Frontal cortex (tissue), 4 donors: ENCODE data around the gene STXBP6. TPM values are rescaled to one million over a fixed set of nuclear protein-coding genes. Genes with fewer than 3 reads are reported as not detected.

Source experiments
- DNase-seq, 2 donors: peaks; one replicate each; pipeline ENCODE4 v3.0.0; 2012; ENCODE audit warnings: low spot score in 2 of 2
- FAIRE-seq: peaks from 2 replicates; lab custom pipeline; 2012; peaks lifted over from hg19 to GRCh38; lab: Jason Lieb, UNC
- total RNA-seq: library from RNA; depleted of rRNA; stranded (reverse); fragments of >200 nt; gene quantifications from one replicate; pipeline ENCODE4 v1.2.3, GENCODE V29; 2014
- donor health status: control.
- donor health status: control.
- donor health status: control.

STXBP6 gene
- total RNA-seq, 1 donor from 2014 or later = 37.9 TPM

DNA sequence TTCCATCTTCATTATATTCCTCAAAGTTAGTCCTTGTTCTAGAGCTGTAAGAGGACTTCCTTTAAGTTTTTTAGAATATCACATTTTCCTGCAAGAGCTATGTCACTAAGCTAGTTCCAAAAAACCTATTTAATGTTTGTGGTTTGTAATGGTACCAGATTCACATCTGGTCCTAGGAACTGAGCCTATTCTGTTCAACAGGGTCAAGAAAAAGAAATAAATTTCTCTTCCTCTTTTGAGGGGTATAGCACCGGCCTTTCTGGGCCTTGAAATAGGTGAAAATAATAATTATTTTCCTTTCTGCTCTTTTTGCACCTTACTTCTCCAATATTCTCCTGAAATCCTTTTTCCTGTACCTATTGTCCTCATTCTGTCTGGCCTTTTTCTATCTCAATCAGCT is 3.6 kb upstream of the STXBP6 start:
- DNase-seq = no peak
- no peak for FAIRE-seq

DNA sequence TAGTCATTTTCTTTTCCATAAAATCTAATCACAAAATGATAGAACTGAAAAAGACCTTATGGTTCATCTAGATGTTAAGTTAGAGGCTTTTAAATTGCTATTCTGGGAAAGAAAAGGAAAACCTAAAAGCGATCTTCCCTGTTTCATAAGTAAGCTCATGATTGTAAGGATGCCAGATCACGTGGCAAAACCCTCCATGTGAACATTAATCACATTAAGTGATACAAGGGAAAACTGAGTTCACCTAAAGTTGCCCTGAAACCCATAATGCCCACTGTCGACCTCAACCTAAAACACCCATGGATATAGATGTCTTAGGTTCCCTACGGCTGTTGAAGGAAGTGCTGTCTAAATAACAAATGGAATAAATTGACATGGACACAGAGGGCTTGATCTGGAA is 3.0 kb upstream of the STXBP6 start:
- no peak for FAIRE-seq
- no peak for DNase-seq

DNA sequence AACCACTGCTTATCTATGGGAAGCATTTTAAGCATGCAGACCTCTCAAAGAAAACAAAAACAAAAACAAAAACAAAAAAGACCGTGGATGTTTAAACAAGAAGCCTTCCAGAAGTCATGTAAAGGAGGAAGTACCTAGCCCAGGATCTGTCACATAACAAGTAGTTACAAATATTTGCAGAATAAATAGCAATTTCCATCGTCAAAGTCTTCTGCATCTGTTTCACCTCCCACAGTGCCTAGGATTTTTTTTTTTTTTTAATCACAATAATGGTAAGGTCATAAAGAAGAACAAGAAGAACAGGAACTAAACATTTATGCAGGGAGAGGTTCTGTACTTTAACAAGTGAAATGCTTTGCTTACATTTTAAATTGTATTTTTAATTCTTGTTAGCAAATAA is 2.4 kb upstream of the STXBP6 start:
- no peak for DNase-seq
- no peak for FAIRE-seq

- no peak for FAIRE-seq
Observed at GRCh38 chr14:25050269-25051150, 563 bp upstream of the STXBP6 start.

GRCh38 chr14:25049093-25049567 is 817 bp downstream of the STXBP6 start:
- no peak for FAIRE-seq
- no peak for DNase-seq

More at GRCh38 chr14:25050269-25051150, 563 bp upstream of the STXBP6 start:
- DNase-seq = peak; percentile 40 to 46

DNA sequence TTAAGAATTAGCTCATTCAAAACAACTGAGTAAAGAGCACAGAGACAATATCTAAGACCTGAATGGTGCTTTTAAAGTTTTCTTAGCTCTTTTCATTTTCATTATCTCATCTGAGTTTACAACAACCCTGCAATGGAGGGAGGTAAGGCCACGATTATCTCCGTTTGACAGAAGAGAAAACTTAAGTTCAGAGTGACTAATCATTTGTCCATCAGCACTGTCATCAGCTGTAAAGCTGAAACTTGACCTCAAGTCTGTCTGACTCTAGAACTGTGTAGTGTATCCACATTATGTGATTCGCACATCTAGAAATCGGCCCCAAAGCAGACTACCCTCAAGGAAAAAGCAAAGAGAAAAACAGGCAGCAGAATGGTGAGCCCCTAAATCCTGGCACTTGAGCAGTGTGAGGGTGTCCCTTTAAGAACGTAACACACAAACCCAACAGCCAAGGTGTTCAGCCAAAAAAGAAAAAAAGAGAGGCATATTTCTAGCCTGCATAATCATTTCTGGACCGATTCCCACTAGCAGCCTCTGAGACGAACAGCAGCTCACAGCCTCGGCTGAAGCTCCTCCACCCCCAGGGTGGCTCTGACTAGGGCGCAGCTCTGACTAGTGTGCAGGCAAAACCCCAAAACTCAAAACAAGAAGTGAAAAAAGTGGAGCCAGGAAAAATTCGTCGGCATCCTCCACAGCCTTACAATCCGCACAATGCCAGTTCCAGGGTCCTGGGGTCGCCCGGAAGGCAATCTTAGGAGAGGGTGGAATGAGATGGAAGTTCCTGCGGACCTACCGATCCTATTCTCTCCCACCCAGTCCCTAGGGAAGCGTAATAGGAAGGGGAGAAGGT is 1.6 kb downstream of the STXBP6 start:
- FAIRE-seq (no peak), DNase-seq (peak in 1 of 2 donors; percentile 50)

GRCh38 chr14:25046301-25046943 is 3.5 kb downstream of the STXBP6 start:
- FAIRE-seq (no peak), DNase-seq (no peak)

GRCh38 chr14:25044106-25044698 is 5.7 kb downstream of the STXBP6 start:
- no peak for FAIRE-seq

GRCh38 chr14:25042362-25043299 is 7.3 kb downstream of the STXBP6 start:
- FAIRE-seq = peak; percentile 71
- peak; percentile 46 to 49 for DNase-seq

More at GRCh38 chr14:25044106-25044698, 5.7 kb downstream of the STXBP6 start:
- DNase-seq = no peak

- FAIRE-seq (no peak), DNase-seq (no peak)
Observed at GRCh38 chr14:25041898-25042297, 8.0 kb downstream of the STXBP6 start.

- FAIRE-seq (no peak), DNase-seq (no peak)
Observed at GRCh38 chr14:25041484-25041883, 8.5 kb downstream of the STXBP6 start.

DNA sequence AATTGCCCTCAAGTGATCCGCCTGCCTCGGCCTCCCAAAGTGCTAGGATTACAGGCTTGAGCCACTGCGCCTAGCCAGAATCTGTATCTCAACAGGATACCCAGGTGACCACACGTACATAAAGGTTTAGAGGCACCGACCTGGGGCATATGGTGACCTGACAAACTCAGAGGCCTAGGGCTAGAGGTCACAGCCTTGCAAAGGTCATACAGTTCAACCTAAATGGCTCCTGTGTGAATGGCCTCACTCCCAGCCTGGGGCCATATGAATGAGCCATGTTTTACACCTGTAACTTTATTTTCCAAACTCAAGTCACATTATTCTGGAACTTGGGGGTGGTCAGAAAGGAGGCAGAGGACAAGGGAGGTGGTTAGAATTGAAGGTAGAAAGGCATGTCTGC is 10.0 kb downstream of the STXBP6 start:
- FAIRE-seq (no peak), DNase-seq (no peak)

GRCh38 chr14:25038044-25038668 is 11.8 kb downstream of the STXBP6 start:
- no peak for FAIRE-seq

DNA sequence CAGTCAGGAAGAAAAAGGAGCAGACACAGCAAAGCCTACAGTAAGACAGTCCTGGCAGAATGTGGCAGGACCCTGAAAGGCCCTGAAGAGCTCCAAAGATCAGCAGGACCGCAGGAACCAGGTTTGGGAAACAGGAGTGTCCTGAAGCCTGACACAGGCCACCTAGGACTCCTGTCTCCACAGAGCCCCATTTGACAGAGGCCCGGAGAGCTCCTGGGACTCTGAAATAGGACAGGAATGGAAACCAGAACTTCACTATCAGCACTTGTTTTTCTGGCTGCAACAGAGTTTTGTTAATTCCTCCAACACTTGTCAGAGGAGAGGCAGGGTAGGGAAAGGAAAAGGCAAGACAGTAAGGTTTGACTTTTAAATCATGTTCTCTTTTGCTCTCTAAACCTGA is 12.9 kb downstream of the STXBP6 start:
- no peak for FAIRE-seq
- DNase-seq = no peak

More at GRCh38 chr14:25038044-25038668, 11.8 kb downstream of the STXBP6 start:
- DNase-seq = no peak

DNA sequence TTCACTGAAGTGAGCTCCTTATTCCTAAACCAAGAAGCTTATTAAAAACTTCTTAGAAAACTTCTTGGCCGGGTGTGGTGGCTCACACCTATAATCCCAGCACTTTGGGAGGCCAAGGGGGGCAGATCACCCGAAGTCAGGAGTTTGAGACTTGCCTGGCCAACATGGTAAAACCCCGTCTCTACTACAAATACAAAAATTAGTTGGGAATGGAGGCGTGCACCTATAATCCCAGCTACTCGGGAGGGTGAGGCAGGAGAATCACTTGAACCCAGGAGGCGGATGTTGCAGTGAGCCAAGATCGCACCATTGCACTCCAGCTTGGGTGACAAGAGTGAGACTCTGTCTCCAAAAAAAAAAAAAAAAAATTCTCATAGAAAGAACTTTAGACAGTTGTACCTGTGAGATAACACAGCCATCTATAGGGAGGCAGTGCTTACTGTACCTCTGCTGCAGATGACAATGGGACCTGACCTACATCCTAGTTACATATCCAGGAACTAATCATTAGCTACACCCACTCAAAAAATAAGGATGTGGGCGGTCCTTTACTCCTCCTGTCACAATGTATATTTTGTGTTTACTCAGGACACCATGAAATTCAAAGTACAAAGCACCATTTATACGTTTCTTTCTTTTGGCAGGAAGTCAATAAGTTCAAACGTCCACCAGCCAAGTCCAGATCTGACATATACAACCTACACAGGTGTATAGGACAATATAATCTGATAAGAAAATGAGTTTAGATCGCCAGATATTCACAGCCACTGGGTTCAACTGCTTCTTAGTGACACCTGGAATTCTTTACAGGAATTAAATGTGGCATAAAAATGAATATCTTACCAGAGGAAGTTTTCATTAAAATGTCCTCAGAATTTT is 14.9 kb downstream of the STXBP6 start:
- DNase-seq (no peak), FAIRE-seq (no peak)

DNA sequence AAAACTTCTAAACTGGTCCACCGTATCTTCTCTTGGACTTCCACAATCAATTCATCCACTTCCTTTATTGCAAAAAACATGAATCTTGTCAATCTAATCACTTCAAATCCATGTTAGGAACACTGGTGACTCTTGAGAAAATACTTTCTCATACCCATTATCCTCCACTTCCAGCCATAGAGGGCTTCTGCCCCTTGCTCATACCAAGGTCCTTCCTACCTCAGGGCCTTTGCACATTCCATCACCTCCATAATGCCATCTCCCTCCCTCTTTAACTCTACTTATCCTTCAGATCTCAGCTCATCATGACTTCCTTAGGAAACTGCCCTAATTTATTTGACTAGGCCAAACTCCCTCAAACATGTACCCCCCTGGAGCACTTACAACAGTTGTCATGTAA is 16.6 kb downstream of the STXBP6 start:
- FAIRE-seq (no peak), DNase-seq (no peak)

DNA sequence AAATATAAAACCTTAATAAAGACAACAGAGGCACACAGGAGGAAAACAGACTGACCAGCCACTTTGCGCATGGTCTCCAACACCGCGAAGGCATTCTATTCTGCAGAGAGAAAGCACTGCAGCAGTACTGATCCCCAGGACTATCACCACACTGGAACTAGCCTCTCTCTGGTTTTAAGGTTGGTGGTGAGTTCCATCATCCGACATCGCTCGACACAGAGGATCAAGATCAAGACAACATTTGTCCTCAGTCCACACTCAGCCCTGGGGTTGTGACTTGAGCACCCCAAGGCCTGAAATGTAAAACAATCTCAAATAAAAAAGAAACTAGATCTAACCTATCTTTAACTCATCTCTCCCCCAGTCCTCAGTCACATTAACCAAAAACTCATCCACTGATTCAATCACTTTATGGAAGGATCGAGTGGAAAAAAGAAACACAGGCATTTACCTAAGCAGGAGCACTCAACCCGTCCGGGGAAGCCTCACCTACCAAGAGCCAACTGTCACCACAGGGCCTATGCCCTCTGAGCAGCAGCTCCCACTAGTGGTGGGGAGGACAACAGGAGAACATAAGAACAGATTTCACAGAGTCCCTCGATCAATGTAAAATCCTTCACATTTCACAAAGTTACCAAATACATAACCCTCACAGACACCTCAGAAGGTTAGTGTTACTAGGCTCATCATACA is 17.7 kb downstream of the STXBP6 start:
- DNase-seq (no peak), FAIRE-seq (no peak)
